Right lung (tissue), 5 donors: ENCODE data around the gene PLCH1. TPM values are rescaled to one million over a fixed set of nuclear protein-coding genes. Genes with fewer than 3 reads are reported as not detected.

Experiments used
- DNase-seq, 2 donors: peaks; one replicate each; pipeline ENCODE4 v3.0.0-alpha.2; 2013
- polyA plus RNA-seq, 5 donors: library from polyadenylated mRNA; unstranded; fragments of 120-200 nt; gene quantifications; one replicate each; pipeline versions ENCODE4 v1.2.1 to v1.2.3, GENCODE V29; 2013; ENCODE audit warnings: inconsistent platforms in 1 of 5, low replicate concordance in 1 of 5; ENCODE audit not compliant: insufficient read length in 5 of 5, insufficient read depth in 1 of 5

Gene PLCH1
- polyA plus RNA-seq, 5 donors = 17.2 to 29.5 (median 23.2) TPM

DNA sequence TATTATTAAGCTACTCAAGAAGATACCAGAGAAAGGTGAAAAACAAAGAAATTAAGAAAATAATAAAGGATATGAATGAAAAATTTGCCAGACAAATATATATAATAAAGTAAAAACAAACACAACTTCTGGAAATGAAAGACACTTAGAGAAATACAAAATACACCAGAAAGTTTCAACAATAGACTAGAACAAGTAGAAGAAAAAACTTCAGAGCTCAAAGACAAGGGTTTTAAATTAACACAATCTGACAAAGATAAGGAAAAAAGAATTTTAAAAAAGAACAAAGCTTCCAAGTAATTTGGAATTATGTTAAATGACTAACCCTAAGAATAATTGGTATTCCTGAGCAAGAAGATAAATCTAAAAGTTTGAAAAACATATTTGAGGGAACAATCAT is 135.3 kb downstream of the PLCH1 start:
- DNase-seq = no peak

DNA sequence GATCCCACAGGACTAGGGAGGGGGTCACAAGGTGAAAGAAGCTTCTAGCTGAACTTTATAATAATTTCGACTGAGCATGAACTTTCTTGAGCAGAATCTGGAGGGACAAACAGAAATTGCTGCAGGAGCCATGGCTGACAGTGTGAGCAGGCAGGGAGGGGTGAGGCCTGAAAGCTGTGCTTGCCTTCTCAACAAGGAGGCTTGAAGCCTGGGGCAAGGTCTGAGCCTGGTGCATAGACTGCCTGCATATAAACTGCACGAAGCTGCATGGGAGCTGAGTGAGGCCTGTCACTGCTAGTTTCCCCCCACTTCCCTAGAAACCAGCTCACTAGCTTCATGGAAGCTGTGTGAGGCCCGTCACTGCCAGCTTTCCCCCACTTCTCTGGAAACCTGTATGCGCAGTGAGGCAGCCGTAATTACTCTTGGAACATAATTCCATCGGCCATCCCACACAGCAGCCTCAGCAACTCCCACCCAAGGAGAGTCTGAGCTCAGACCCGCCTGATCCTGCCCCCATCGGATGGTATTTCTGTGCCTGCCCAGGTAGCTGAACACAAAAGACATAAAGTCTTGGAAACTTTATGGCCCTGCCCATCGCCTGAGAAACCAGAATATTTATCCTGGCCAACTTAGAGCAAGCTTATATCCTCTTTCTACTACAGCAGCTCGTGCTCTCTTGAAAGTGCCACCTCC is 136.5 kb downstream of the PLCH1 start:
- DNase-seq = no peak

DNA sequence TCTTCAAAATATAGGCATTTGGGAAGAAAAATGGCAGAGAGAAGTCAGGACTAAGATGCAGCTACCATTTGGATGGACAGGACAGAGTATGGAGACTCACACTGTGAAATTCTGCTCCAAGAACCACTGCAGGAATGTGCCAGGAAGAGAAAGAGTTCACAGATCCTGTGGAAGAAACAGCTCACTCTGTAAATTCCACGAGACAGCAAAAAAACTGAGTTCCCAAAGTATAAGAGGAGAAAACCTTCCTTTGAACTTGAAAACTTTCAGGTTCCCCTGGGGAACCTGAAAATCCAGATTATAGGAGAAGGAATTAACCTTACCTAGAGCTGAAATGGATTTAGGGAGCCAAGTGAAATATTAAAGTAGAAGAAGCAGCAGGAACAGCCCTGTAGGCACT is 137.1 kb downstream of the PLCH1 start:
- no peak for DNase-seq

DNA sequence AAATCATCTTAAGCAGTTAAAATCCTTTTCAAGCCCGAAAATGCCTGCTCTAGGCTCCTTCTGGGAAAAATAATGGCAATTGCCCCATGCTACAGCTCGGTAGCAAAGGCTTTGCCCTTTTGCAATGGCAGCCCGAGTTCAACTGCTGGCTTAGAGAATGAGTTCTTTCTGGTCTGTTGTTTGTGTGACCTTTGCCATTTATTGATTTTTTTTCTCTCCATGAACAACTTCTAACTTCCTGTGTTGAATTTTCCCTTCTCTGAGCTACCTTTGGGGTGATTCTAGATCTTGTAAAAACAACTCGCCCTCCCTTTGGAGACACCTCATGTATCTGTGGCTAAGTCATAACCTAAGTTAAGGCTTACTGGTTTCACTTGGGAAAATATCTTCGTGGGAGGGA is 139.3 kb downstream of the PLCH1 start:
- no peak for DNase-seq

DNA sequence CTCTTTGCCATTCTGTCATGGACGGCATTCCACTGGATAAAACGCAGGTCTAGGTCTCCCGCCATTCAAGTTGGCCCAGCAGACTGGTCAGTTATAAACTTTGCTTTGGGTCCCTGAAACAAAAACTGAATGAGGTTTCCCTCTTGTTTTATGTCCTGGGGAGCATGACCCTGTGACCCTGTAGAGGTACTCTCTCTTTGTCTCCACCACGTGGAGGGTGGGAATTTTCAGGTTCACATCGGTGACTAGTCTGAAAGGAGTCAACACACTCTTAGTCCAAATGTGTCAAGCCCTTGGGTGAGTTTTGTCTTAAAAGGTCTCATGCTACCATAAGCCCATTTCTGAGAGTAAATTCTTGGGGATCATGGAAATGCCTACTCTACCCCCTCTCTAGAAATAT is 139.9 kb downstream of the PLCH1 start:
- no peak for DNase-seq

DNA sequence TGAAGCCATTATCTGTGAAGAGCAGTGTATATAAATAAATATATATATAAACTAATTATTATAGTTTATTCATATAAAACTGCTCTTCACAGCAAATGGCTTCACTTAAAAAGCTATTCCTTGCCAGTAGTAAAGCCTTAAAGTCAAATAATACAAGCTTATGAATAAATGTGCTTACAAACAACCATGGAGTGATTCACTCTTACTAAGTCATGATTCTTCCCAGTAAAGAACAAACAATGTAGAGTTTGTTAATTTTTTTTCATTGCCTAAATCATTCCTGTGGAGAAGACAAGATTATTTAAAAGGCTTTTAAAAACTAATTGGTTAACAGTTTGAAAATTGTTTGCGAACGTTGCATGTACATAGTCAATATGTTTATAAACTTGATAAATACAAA is 140.7 kb downstream of the PLCH1 start:
- DNase-seq = no peak

DNA sequence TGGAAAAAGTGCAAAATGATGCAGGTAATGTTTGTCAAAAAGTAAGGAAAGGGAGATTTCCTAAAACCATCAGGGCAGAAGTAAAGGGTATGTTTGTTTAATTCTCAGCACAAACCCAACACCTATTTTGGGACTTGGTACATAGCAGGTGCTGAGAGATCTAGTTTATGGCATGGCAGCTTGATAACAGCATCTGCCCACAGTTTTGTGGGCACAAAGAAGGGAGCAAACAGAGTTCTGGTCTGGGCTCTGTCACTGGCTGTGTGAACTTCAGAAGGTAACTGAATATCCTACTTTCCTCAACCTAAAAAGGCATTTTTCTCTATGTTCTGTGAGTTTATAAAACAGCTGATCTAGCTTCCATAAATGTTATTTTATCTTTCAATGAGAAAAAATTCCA is 141.6 kb downstream of the PLCH1 start:
- DNase-seq = no peak

DNA sequence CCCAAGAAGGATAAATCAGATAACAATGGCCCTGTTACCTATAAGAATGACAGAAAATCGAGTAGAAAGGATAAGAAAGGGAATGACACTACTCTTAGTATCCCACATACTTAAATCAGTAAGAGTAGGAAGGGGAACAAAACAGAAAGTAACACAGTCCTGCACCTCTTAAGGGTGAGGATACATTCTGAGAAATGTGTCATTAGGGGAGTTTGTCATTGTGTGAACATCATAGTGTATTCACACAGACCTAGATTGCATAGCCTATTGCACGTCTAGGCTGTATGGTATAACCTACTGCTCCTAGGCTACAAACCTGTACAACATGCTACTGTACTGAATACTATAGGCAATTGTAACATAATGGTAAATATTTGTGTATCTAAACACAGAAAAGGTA is 142.6 kb downstream of the PLCH1 start:
- DNase-seq = no peak

DNA sequence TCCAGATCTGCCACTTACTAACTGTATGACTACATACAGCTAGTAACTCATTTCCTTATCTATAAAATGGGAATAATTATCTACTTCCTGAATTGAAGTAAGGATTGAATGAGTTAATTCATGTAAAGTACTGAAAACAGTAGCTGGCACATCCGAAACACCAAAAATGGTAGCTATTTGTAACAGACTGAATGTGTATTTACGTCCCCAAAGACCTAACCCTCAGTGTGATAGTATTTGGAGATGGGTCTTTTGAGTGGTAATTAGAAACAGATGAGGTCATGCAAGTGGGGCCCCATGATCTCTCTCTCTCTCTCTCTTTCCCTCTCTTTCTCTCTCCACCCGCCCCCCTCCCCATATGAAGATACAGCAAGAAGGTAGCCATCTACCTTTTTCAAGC is 146.2 kb downstream of the PLCH1 start:
- DNase-seq = no peak

DNA sequence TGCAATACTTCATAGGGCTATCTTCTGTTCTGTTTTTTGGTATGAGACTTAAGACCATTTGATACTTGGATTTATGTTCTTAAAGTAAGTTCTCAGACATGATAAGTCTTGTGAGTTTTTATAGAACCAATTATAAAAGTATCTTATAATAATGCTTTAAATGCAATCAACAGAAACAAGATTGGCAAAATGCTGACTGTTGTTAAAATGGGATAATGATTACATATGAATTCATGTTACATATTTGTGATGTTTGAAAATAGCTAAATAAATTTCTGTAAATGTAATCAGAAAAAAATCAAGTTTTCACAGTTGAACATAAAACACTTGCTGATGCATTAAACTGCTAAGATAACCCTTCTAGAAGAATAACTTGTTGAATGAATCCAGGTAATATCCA is 148.3 kb downstream of the PLCH1 start:
- DNase-seq = no peak

DNA sequence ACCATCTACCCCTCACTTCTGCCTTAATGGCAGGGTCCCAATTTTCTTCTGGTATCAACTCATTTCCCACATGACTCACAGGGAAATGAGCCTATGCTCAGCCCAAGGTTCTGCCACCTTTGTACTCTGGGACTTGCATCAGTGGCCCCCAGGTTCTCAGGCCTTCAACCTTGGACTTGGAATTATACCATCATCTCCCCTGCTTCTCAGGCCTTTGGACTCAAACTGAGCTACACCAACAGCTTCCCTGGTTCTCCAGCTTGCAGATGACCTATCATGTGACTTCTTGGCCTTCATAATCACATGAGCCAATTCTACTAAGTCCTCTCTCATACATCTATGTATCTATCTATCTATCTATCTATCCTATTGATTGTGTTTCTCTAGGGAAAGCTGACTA is 149.5 kb downstream of the PLCH1 start:
- DNase-seq = no peak

DNA sequence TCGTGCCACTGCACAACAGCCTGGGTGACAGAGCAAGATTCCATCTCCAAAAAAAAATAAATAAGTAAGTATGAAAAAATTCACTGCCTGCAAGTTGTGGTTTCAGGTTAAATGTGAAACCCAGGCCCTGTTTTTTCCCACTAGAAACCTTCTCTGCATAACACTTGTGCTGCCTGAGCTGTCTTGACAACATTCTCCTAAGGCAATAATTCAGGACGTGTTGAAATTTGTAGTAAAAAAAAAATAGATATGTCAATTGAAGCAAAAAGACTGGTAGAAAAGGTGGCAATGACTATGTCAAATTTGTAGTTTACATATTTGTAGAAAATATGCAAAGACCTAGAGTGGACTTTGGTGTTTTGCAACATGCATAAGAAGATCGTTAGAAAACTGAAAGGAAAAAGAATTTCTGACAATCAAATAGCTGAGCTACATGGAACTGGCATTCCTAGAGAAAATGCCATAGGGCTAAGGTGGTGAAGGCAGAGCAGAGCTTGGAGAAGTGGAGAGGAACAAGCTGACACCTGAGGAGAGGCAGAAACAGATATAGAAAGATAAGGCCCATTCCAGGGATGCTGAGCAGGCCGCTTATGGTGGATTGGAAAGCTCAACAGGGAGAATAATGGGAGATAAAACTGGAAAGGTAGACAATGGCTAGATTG is 150.2 kb downstream of the PLCH1 start:
- DNase-seq = no peak

DNA sequence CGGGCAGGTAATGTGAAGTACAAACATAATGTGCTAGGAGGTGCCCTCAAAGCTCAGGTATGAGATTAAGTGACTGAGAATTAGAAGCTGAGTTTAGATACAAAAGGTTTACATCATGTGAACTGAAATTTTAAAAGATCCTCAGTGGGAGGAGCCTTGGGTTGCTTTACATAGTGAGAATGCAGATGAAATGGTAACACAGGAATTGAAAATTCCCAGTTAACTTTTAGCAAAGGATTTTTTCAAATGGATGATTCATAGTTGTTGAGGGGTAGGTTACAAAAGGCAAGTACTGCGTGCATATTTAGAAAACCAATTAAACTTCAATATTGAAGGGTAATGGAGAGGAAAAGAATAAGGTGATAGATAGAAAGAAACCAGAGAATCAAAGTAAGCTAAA is 157.3 kb downstream of the PLCH1 start:
- no peak for DNase-seq

DNA sequence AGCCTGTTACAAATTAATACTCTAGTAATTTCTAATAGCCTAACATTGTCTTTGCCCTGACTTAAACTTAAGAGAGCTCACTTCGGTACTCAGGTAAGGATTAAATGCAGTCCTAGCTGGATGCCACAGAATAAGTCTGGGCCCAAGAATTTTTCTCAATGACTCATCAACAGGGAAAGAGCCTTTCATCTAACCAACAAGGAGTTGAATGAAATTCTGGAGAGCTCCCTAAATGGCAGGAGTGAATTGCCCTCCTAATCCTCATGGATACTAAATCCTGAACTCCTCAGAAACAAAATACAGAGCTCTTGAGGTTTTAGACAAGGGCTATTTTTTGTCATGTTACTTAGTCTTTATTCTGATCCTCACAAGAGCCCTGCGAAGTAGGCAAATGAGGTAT is 159.5 kb downstream of the PLCH1 start:
- no peak for DNase-seq

DNA sequence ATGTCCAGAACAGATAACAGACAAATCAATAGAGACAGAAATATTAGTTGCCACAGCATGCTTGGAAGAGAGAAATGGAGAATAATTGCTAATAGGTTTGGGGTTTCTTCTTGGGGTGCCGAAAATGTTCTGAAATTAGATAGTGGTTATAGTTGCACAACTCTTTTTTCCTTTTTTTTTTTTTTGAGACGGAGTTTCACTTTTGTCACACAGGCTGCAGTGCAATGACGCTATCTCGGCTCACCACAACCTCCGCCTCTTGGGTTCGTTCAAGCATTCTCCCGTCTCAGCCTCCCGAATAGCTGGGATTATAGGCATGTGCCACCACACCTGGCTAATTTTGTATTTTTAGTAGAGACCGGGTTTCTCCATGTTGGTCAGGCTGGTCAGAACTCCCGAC is 163.3 kb downstream of the PLCH1 start:
- DNase-seq = no peak

DNA sequence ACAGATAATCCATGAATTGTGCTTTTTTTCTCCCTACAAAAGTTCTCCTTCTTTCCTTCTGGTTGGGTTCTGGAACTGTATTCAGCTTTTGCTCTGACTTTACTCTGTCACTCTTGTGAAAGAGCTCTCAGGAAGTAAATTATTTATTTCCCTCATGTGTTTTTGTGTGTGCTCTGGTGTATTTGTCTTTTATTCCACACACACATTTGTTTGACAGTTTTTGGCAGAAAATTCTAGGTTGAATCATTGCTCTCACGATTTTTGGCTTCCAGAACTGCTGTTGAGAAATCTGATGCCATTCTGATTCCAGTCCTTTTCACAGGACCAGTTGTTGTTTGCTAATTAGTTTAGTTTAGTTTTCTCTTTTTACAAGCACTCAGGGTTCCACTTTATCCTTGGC is 172.8 kb downstream of the PLCH1 start:
- peak in 1 of 2 donors; percentile 10 for DNase-seq

DNA sequence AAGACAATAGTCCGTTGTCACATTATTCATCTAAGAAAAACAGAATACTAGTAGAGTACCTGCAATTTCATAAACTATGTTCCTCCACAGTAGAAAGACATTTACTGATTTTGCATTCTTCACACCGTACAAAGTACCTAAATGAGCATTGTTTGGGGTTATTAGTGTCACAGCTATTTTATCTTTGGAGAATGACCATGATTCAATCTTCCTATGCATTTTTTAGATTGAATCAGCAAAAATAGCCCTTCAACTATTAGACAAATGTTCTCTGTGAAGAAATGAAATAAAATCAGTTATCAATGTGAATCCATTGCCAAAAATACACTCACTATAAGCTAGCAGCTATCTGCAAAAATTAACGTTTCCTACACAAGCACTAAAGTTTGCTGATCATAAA is 176.6 kb downstream of the PLCH1 start:
- no peak for DNase-seq

DNA sequence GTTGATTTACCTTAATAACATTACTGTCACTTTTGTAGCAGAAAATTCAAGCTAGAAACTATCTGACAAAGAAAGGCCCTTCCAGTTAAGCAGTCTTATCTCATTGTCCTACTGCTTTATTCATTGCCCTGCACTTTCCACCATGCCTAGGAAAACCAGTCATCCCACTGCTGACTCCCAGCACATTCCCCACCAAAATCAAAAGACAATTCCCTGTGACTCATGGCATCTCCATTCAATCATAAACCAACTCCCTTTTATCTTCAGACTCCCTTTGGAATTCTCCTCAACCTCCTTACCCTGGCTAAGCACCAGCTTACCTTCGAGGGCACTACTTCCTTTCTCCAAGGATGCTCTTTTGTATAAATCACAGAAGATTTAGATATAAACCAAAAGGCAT is 184.3 kb downstream of the PLCH1 start:
- DNase-seq = no peak

DNA sequence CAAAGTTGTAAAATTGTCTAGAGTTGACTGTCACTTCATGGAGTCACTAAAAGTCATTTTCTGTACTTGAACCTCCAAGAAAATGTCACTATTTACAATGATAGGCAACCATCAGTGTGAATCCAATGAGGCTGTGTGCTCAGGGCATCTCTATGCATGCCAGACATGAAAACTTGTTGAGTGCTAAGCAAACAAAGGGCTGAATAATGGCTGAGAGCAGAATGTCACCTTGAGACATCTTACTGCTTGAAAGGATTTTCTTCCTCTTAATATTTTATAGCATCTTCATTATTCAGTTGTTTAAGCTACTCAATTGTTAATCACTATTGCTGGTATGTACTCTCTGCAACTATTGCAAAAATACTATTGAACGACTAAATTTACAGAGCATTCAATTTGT is 184.7 kb downstream of the PLCH1 start:
- DNase-seq = no peak

DNA sequence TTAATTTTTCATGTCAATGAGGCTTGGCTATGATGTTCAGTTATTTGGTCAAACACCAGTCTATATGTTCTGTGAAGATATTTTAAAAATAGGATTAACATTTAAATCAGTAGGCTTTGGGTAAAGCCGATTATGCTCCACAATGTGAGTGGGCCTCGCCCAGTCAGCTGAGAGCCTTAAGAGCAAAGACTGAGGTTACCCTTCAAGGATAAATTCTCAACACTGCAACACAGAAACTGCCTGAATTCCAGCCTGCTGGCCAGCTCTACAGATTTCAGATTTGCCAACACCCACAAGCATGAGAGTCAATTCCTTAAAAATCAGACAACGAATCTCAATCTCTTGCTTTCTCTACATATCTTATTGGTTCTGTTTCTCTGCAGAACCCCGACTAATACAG is 188.3 kb downstream of the PLCH1 start:
- DNase-seq = no peak

DNA sequence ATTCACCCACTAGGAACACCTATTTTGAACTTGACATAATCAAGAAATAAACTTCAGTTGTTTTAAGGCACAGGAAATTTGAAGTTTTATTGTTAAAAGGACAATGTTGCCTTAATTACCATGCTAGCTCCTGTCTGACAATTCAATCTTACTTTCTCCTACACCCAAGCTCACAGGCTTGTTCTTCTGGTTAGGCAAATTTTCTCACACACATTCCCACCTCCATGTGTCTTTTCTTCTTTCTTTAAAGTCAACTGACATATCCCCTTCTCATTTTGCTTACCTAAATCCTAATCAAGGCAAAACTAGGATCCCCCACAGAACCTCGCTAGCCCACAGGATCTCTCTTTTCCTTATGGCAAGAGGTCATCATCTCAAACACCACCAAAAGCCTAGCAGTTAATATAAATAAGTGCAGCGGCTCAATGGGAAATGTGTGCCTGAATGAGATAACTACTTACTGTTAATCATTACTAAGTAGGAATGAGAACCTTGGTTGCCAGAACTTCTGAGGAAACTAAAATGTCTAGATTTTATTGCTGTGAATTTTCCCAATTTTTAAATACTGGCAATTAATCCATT is 189.3 kb downstream of the PLCH1 start:
- no peak for DNase-seq

DNA sequence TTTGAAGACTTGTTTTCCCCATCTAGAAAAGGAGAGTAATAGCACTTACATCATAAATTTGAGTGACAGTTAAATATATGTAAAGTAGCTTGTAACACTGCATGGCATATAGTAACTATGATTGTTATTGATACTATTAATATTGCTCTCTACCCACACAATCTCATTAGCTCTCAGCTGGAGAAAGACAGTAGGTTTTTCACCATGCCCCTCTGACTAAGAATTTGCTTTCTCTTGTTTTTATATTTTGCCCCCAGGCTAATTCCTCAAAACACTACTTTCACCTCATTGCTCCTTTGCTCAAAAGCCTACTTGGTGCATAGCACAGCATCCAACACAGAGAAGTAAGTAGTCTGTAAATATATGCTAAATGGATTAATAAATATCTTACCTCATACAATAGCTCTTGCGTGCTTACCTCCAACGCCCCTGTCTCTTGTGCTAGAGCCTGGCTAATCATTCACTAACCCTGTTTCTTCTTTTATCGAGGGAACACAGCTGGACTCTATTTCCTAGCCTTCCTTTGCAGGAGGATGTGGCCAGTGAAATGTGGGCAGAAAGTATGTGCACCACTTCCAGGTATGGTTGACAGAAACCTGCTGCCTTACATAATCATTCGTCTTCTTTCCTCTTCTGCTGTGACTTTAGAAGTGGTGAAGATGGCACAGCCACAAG is 190.0 kb downstream of the PLCH1 start:
- no peak for DNase-seq

DNA sequence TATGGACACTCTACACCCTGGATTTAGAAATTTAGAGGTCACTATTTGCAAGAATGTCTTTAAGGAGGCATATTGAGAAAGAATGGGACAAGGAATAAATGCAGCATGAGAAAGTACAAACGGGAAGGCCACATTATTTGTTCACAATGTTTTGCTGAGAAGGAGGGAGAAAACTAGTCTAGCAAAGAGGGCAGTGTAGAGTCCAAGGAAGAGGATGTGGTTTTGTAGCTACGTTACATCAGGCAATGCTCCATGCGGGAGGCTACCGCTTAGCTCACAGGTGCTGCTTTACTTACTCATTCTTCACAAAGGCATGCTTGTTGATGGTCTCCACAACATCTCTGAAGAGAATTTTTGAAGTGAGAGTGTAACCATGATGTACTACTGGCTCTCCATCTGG is 191.1 kb downstream of the PLCH1 start:
- DNase-seq = no peak
